Endothelial cell of umbilical vein (primary cell): ENCODE data around the gene KRTAP4-4.

Experiments used
- EZH2 ChIP-seq: IDR thresholded peaks from 2 replicates; pipeline ENCODE4 v1.6.1; 2012; ENCODE audit warnings: borderline replicate concordance, low read depth, mild to moderate bottlenecking, moderate library complexity, low read length, inconsistent platforms; ENCODE audit not compliant: severe bottlenecking
- POLR2A ChIP-seq: IDR thresholded peaks from 2 replicates; pipeline ENCODE4 v1.6.1; 2012; ENCODE audit warnings: low read depth, mild to moderate bottlenecking, control low read depth, low read length
- POLR2AphosphoS5 ChIP-seq: IDR thresholded peaks from 2 replicates; pipeline ENCODE4 v1.6.1; 2012; ENCODE audit warnings: low read depth, mild to moderate bottlenecking, control low read depth, low read length, moderate library complexity; ENCODE audit not compliant: insufficient read depth
- TF ChIP-seq, protein P1 (sequence below), 2 donors: IDR thresholded peaks; 1 replicate in 1 of 2; 2 replicates in 1 of 2; pipeline ENCODE4 v1.5.1; 2011; ENCODE audit warnings: low read length in 2 of 2, mild to moderate bottlenecking in 2 of 2, moderate library complexity in 2 of 2, control low read depth in 1 of 2, inconsistent platforms in 1 of 2, low read depth in 1 of 2; ENCODE audit not compliant: insufficient read depth in 1 of 2; ENCODE audit errors: extremely low read depth in 1 of 2
- TF ChIP-seq, protein P2 (sequence below): IDR thresholded peaks from 2 replicates; pipeline ENCODE4 v1.6.1; 2011; ENCODE audit not compliant: insufficient read depth, insufficient read length

DNA sequence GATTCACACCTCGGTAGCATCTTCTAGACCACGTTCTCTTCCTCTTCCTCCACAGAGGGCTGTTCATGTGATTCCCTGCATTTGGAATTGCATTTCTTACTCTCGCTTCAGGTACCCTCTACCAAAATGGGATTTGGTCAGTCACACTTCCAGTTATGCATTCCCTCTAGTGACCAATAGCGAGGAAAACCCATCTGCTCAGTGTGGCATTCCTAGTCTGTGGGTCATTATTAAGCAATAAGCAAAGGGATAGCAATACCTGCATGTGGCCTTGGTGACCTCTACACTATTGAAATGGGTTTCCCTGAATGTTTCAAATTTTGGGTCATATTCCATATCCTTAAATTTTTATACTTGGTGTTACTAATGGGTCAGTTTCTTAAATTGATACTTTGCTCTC, 10.5 kb downstream of the KRTAP4-4 start:
- TF ChIP-seq, protein P1, sequence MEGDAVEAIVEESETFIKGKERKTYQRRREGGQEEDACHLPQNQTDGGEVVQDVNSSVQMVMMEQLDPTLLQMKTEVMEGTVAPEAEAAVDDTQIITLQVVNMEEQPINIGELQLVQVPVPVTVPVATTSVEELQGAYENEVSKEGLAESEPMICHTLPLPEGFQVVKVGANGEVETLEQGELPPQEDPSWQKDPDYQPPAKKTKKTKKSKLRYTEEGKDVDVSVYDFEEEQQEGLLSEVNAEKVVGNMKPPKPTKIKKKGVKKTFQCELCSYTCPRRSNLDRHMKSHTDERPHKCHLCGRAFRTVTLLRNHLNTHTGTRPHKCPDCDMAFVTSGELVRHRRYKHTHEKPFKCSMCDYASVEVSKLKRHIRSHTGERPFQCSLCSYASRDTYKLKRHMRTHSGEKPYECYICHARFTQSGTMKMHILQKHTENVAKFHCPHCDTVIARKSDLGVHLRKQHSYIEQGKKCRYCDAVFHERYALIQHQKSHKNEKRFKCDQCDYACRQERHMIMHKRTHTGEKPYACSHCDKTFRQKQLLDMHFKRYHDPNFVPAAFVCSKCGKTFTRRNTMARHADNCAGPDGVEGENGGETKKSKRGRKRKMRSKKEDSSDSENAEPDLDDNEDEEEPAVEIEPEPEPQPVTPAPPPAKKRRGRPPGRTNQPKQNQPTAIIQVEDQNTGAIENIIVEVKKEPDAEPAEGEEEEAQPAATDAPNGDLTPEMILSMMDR (IDR thresholded peaks at IDR 0.05; ENCODE audit: extremely low read depth in 1 of 2, insufficient read depth in 1 of 2, low read depth in 1 of 2, low read length in 2 of 2) = no peak
- TF ChIP-seq POLR2AphosphoS5 (no peak), POLR2A (no peak), EZH2 (no peak)
- TF ChIP-seq, protein P2, sequence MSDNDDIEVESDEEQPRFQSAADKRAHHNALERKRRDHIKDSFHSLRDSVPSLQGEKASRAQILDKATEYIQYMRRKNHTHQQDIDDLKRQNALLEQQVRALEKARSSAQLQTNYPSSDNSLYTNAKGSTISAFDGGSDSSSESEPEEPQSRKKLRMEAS = no peak
